OCI-LY7 (cell line): ENCODE data around the gene ASB13. TPM values are rescaled to one million over a fixed set of nuclear protein-coding genes. Genes with fewer than 3 reads are reported as not detected.

Source experiments
- BruUV-seq: library from RNA; stranded (reverse); fragments of 400-500 nt; replicated peaks from 2 replicates; lab custom pipeline; 2021; lab: Mats Ljungman, UMichigan
- CTCF ChIA-PET: fragments of 300-600 bp; sonication (Branson Sonifier 250); formaldehyde crosslinking; loops from one replicate; lab custom pipeline; 2022; ENCODE audit warnings: antibody characterized with exemption; ENCODE audit not compliant: unreplicated experiment; lab: Charles Lee
- POLR2A ChIA-PET: fragments of 300-600 bp; sonication (Branson Sonifier 250); formaldehyde crosslinking; loops from one replicate; lab custom pipeline; 2022; ENCODE audit warnings: antibody characterized with exemption; lab: Charles Lee
- DNase-seq: peaks from one replicate; pipeline ENCODE4 v3.0.0-alpha.2; 2015; ENCODE audit warnings: low spot score
- H2AFZ ChIP-seq: fragments of 200-600 bp; sonication (generic), shearing (Covaris generic); 2 replicates; pipeline ENCODE4 v1.6.1; 2014; ENCODE audit warnings: mild to moderate bottlenecking, antibody characterized with exemption, low read length, moderate library complexity
- H3K27ac ChIP-seq: fragments of 200-600 bp; sonication (generic); 2 replicates; pipeline ENCODE4 v1.5.1; 2014; ENCODE audit warnings: mixed run types, low read depth, mild to moderate bottlenecking, moderate library complexity, low read length, inconsistent platforms; ENCODE audit not compliant: poor library complexity, severe bottlenecking
- H3K36me3 ChIP-seq: fragments of 200-600 bp; sonication (generic); 2 replicates; pipeline ENCODE4 v1.6.1; 2014; ENCODE audit warnings: mild to moderate bottlenecking, antibody characterized with exemption, low read length, moderate library complexity, mixed read lengths; ENCODE audit not compliant: insufficient read depth
- H3K4me1 ChIP-seq: fragments of 200-600 bp; sonication (generic); 2 replicates; pipeline ENCODE4 v1.5.1; 2014; ENCODE audit warnings: mild to moderate bottlenecking, low read length; ENCODE audit not compliant: insufficient read depth, poor library complexity, severe bottlenecking
- H3K4me2 ChIP-seq: fragments of 200-600 bp; sonication (generic); 2 replicates; pipeline ENCODE4 v1.6.1; 2014; ENCODE audit warnings: mild to moderate bottlenecking, low read length
- H3K4me3 ChIP-seq: fragments of 200-600 bp; sonication (generic); 2 replicates; pipeline ENCODE4 v1.5.1; 2014; ENCODE audit warnings: mild to moderate bottlenecking, low read depth, low read length; ENCODE audit not compliant: poor library complexity, severe bottlenecking
- H3K79me2 ChIP-seq: fragments of 200-600 bp; sonication (generic); 2 replicates; pipeline ENCODE4 v1.6.1; 2016; ENCODE audit warnings: low read depth, mild to moderate bottlenecking, low read length, moderate library complexity, mixed read lengths; ENCODE audit not compliant: insufficient read depth
- H3K9me2 ChIP-seq: fragments of 200-600 bp; sonication (generic); 2 replicates; pipeline ENCODE4 v1.6.1; 2016; ENCODE audit warnings: mild to moderate bottlenecking, low read length, mixed read lengths; ENCODE audit not compliant: insufficient read depth
- H3K9me3 ChIP-seq: fragments of 200-600 bp; sonication (generic); 2 replicates; pipeline ENCODE4 v1.6.1; 2014; ENCODE audit warnings: mild to moderate bottlenecking, mixed run types, low read length, mixed read lengths
- H4K20me1 ChIP-seq: fragments of 200-600 bp; sonication (generic); 2 replicates; pipeline ENCODE4 v1.6.1; 2014; ENCODE audit warnings: mild to moderate bottlenecking, antibody characterized with exemption, low read length, moderate library complexity, mixed read lengths; ENCODE audit not compliant: insufficient read depth
- CTCF ChIP-seq: fragments of 200-600 bp; sonication (generic); conservative IDR thresholded peaks from 2 replicates; pipeline ENCODE4 v1.5.1; 2014; ENCODE audit warnings: mild to moderate bottlenecking, antibody characterized with exemption, low read length, moderate library complexity, mixed read lengths
- EZH2phosphoT487 ChIP-seq: fragments of 200-600 bp; sonication (generic); IDR thresholded peaks from 2 replicates; pipeline ENCODE4 v1.6.1; 2018; ENCODE audit warnings: low read depth, borderline replicate concordance, mild to moderate bottlenecking, mixed run types, antibody characterized with exemption, low read length, moderate library complexity, mixed read lengths
- intact Hi-C: fragments of 100-400 bp; cut with micrococcal nuclease; formaldehyde crosslinking; loops from one replicate; pipeline ENCODE4 v1.10.0; 2022; ENCODE audit not compliant: unreplicated experiment
- total RNA-seq, 2 experiments: library from RNA; depleted of rRNA in 1 of 2; stranded (reverse); fragments of >200 nt in 1 of 2; shearing (Covaris generic) in 1 of 2; gene quantifications; 2 replicates each; pipeline ENCODE4 v1.2.3, GENCODE V29; 2014 to 2022

Gene ASB13
- total RNA-seq, 2 experiments from 2014 or later, result 25.6 to 108 TPM

- intact Hi-C loops, result no loop called here
- Histone ChIP-seq H2AFZ (no peak overlapping the region), H3K79me2 (no peaks in the 10 kb centered on the region), H3K27ac (no peak overlapping the region), H4K20me1 (no peaks in the 10 kb centered on the region), H3K4me1 (peaks cover 3% of the 10 kb centered on the region), H3K9me3 (no peaks in the 10 kb centered on the region), H3K36me3 (no peaks in the 10 kb centered on the region), H3K9me2 (no peaks in the 10 kb centered on the region), H3K4me3 (no peak overlapping the region), H3K4me2 (no peak overlapping the region)
- ChIA-PET CTCF (interaction anchor here (1.7 kb wide), 1 partner anchor 22 kb away, joined by 4 read pairs; no protein-coding TSS in a partner anchor), POLR2A (interaction anchor here (0.6 kb wide), 2 partner anchors 23 to 373 kb away, joined by 4 to 5 read pairs; no protein-coding TSS in a partner anchor)
- BruUV-seq, result no TSS peak
- no peak for TF ChIP-seq CTCF
- no peak for DNase-seq
Measured at GRCh38 chr10:5600908-5601307, 65.5 kb downstream of the ASB13 start.

- no peak overlapping the region for H3K4me2 ChIP-seq
- no peak for TF ChIP-seq EZH2phosphoT487
- TF ChIP-seq CTCF, result no peak
- no peak overlapping the region for H3K27ac ChIP-seq
- H3K4me3 ChIP-seq, result no peak overlapping the region
- peaks cover 13% of the 10 kb centered on the region for H3K4me1 ChIP-seq
- CTCF ChIA-PET, result interaction anchor here (1.7 kb wide), 1 partner anchor 23 kb away, joined by 4 read pairs; no protein-coding TSS in a partner anchor
- H3K79me2 ChIP-seq, result no peaks in the 10 kb centered on the region
- no peaks in the 10 kb centered on the region for H3K36me3 ChIP-seq
- no peaks in the 10 kb centered on the region for H4K20me1 ChIP-seq
- H2AFZ ChIP-seq, result no peak overlapping the region
- BruUV-seq, result no TSS peak
- no peaks in the 10 kb centered on the region for H3K9me3 ChIP-seq
- POLR2A ChIA-PET, result interaction anchor here (0.6 kb wide), 1 partner anchor 152 kb away, joined by 3 read pairs; no protein-coding TSS in a partner anchor
- no peaks in the 10 kb centered on the region for H3K9me2 ChIP-seq
- intact Hi-C loops, result no loop called here
- DNase-seq, result no peak
Measured at GRCh38 chr10:5599613-5600520, 66.5 kb downstream of the ASB13 start.
